WTC11 (cell line): ENCODE results near the gene MID2.

Source experiments
- ATF1 ChIP-seq: sonication (generic); formaldehyde crosslinking; IDR thresholded peaks from 2 replicates; pipeline ENCODE4 v1.8.1; 2023; ENCODE audit warnings: mild to moderate bottlenecking, moderate library complexity, missing genetic modification reagents
- SP1 ChIP-seq: sonication (generic); formaldehyde crosslinking; conservative IDR thresholded peaks from 2 replicates; pipeline ENCODE4 v1.8.1; 2022; ENCODE audit warnings: missing genetic modification reagents
- TEAD4 ChIP-seq: sonication (generic); formaldehyde crosslinking; IDR thresholded peaks from 2 replicates; pipeline ENCODE4 v1.8.0; 2022; ENCODE audit warnings: mild to moderate bottlenecking, missing genetic modification reagents
- ZBTB21 ChIP-seq: sonication (generic); formaldehyde crosslinking; IDR thresholded peaks from 2 replicates; pipeline ENCODE4 v1.8.1; 2023; ENCODE audit warnings: mild to moderate bottlenecking, missing genetic modification reagents, borderline replicate concordance
- ZNF121 ChIP-seq: sonication (generic); formaldehyde crosslinking; IDR thresholded peaks from 2 replicates; pipeline ENCODE4 v1.8.0; 2023; ENCODE audit warnings: missing genetic modification reagents
- TF ChIP-seq, protein P1 (sequence below): sonication (generic); formaldehyde crosslinking; IDR thresholded peaks from 2 replicates; pipeline ENCODE4 v1.8.1; 2022; ENCODE audit warnings: mild to moderate bottlenecking, missing genetic modification reagents, moderate library complexity, borderline replicate concordance
- TF ChIP-seq, protein P2 (sequence below): sonication (generic); formaldehyde crosslinking; IDR thresholded peaks from 2 replicates; pipeline ENCODE4 v1.8.1; 2023; ENCODE audit warnings: mild to moderate bottlenecking, missing genetic modification reagents
- TF ChIP-seq, protein P3 (sequence below): fragments of 200-600 bp; IDR thresholded peaks from 2 replicates; pipeline ENCODE4 v1.8.0; 2022; ENCODE audit warnings: antibody characterized with exemption
- TF ChIP-seq, protein P4 (sequence below): sonication (generic); formaldehyde crosslinking; conservative IDR thresholded peaks from 2 replicates; pipeline ENCODE4 v1.8.1; 2022; ENCODE audit warnings: mild to moderate bottlenecking, missing genetic modification reagents

DNA sequence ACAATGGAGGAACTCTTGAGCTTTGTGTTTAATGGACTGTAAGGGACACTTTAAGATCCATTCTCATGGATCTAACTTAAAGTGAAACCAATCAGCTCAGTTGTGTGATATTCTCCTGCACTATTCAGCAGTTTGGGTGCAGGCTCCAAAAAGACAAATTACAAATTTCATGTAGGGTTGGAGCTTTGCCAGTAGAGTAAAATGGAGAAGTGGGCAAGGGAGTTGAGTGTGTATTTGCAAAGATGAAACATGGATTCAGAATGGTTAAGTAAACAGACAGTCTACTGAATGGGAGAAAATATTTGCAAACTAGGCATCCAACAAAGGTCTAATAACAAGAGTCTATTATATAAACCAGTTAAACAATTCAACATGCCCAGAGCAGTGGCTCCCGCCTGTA is 21.2 kb upstream of the MID2 start:
- TF ChIP-seq, protein P1, sequence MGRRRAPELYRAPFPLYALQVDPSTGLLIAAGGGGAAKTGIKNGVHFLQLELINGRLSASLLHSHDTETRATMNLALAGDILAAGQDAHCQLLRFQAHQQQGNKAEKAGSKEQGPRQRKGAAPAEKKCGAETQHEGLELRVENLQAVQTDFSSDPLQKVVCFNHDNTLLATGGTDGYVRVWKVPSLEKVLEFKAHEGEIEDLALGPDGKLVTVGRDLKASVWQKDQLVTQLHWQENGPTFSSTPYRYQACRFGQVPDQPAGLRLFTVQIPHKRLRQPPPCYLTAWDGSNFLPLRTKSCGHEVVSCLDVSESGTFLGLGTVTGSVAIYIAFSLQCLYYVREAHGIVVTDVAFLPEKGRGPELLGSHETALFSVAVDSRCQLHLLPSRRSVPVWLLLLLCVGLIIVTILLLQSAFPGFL (CRISPR knock-in tag): no peak
- TF ChIP-seq, protein P2, sequence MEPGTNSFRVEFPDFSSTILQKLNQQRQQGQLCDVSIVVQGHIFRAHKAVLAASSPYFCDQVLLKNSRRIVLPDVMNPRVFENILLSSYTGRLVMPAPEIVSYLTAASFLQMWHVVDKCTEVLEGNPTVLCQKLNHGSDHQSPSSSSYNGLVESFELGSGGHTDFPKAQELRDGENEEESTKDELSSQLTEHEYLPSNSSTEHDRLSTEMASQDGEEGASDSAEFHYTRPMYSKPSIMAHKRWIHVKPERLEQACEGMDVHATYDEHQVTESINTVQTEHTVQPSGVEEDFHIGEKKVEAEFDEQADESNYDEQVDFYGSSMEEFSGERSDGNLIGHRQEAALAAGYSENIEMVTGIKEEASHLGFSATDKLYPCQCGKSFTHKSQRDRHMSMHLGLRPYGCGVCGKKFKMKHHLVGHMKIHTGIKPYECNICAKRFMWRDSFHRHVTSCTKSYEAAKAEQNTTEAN (CRISPR knock-in tag): no peak
- TF ChIP-seq ATF1 (CRISPR knock-in tag) (no peak), ZNF121 (CRISPR knock-in tag) (no peak), SP1 (no peak), TEAD4 (CRISPR knock-in tag) (no peak), ZBTB21 (CRISPR knock-in tag) (no peak)
- TF ChIP-seq, protein P3, sequence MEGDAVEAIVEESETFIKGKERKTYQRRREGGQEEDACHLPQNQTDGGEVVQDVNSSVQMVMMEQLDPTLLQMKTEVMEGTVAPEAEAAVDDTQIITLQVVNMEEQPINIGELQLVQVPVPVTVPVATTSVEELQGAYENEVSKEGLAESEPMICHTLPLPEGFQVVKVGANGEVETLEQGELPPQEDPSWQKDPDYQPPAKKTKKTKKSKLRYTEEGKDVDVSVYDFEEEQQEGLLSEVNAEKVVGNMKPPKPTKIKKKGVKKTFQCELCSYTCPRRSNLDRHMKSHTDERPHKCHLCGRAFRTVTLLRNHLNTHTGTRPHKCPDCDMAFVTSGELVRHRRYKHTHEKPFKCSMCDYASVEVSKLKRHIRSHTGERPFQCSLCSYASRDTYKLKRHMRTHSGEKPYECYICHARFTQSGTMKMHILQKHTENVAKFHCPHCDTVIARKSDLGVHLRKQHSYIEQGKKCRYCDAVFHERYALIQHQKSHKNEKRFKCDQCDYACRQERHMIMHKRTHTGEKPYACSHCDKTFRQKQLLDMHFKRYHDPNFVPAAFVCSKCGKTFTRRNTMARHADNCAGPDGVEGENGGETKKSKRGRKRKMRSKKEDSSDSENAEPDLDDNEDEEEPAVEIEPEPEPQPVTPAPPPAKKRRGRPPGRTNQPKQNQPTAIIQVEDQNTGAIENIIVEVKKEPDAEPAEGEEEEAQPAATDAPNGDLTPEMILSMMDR: no peak
- TF ChIP-seq, protein P4, sequence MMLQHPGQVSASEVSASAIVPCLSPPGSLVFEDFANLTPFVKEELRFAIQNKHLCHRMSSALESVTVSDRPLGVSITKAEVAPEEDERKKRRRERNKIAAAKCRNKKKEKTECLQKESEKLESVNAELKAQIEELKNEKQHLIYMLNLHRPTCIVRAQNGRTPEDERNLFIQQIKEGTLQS (CRISPR knock-in tag): no peak
